GM06990 (cell line): ENCODE results near the gene HBZ.

Source experiments
- DNase-seq: peaks from one replicate; pipeline ENCODE4 v3.0.0-alpha.2; 2011; ENCODE audit not compliant: insufficient read length; ENCODE audit errors: extremely low read depth
- H3K27me3 ChIP-seq: replicated peaks from 2 replicates; pipeline ENCODE4 v1.6.0; 2011; ENCODE audit warnings: low read length; ENCODE audit not compliant: control insufficient read depth, insufficient read depth
- H3K36me3 ChIP-seq: 2 replicates; pipeline ENCODE4 v1.5.1; 2011; ENCODE audit warnings: low read length; ENCODE audit not compliant: control insufficient read depth, insufficient read depth
- H3K4me3 ChIP-seq: replicated peaks from 2 replicates; pipeline ENCODE4 v1.5.1; 2011; ENCODE audit warnings: low read depth, mild to moderate bottlenecking, control low read depth, low read length
- TF ChIP-seq, protein P1 (sequence below): IDR thresholded peaks from 2 replicates; pipeline ENCODE4 v1.5.1; 2011; ENCODE audit warnings: low read length, control low read depth, mild to moderate bottlenecking, inconsistent platforms; ENCODE audit not compliant: insufficient read depth, poor library complexity, severe bottlenecking

The HBZ gene

DNA sequence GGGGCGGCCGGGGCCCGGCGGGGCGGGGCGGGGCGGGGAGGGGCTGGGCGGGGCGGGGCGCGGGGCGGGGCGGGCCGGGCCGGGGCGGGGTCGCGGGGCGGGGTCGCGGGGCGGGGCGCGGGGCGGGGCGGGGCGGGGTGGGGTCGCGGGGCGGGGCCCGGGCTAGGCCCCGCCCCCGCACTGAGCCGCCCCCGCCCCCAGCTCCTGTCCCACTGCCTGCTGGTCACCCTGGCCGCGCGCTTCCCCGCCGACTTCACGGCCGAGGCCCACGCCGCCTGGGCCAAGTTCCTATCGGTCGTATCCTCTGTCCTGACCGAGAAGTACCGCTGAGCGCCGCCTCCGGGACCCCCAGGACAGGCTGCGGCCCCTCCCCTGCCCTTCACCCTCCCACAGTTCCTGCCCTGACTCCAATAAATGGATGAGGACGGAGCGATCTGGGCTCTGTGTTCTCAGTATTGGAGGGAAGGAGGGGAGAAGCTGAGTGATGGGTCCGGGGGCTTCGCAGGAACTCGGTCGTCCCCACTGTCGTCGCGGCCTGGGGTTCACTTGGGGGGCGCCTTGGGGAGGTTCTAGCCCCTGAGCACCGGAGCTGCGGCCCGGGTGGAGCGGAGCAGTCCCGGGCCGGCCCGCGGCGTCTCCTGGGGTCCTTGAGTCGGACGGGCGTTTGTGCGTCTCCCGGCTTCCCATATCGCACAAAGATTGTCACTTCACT lies 12.5 kb downstream of the HBZ start:
- TF ChIP-seq, protein P1, sequence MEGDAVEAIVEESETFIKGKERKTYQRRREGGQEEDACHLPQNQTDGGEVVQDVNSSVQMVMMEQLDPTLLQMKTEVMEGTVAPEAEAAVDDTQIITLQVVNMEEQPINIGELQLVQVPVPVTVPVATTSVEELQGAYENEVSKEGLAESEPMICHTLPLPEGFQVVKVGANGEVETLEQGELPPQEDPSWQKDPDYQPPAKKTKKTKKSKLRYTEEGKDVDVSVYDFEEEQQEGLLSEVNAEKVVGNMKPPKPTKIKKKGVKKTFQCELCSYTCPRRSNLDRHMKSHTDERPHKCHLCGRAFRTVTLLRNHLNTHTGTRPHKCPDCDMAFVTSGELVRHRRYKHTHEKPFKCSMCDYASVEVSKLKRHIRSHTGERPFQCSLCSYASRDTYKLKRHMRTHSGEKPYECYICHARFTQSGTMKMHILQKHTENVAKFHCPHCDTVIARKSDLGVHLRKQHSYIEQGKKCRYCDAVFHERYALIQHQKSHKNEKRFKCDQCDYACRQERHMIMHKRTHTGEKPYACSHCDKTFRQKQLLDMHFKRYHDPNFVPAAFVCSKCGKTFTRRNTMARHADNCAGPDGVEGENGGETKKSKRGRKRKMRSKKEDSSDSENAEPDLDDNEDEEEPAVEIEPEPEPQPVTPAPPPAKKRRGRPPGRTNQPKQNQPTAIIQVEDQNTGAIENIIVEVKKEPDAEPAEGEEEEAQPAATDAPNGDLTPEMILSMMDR: no peak
- H3K27me3 ChIP-seq: peaks cover 2% of the 10 kb centered on the region; the same call in 1 of the 2 replicates

DNA sequence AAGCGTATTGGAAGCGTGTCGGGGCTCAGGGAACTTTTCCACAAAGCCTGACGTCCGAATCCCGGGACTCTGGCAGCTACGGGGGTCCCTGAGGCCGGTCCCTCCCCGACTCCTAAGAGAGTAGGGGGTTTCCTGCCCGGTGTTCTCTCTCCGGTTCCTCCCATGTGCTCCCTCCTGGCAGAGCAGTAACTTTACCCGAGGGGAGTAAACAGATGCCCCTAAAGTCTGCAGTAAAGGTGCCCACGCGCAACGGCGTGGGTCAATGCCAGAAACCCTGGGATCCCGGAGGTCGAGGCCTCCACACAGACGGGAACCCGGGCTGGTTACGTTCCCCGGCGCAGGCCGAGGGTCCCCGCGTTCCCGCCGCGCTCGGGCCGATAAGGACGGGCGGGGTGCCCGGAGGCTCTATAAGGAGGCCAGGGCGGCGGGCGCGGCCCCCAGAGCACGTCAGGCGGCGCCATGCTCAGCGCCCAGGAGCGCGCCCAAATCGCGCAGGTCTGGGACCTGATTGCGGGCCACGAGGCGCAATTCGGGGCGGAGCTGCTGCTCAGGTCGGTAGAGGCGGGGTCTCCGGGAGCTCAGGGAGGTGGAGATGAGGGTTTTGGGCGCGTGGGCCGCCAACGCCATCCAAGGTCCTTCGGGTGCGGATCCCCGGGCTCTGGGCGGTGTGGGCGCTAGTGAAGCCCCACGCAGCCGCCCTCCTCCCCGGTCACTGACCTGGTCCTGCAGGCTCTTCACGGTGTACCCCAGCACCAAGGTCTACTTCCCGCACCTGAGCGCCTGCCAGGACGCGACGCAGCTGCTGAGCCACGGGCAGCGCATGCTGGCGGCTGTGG lies 13.3 kb downstream of the HBZ start, which contains the start of gene HBM:
HBM (plus strand) TSS at position 440 of the 836 bp plus-strand sequence; CDS start at position 460, 20 bp downstream.
- DNase-seq: no peak
- H3K27me3 ChIP-seq: peaks cover 2% of the 10 kb centered on the region; the same call in 1 of the 2 replicates
- H3K4me3 ChIP-seq: no peak within 1 kb of the TSS
- no peaks in the 10 kb centered on the region for H3K36me3 ChIP-seq
- TF ChIP-seq, protein P1: no peak

More for the DNA sequence above, 12.5 kb downstream of the HBZ start:
- DNase-seq: no peak
- no peaks in the 10 kb centered on the region for H3K36me3 ChIP-seq
- no peak overlapping the region for H3K4me3 ChIP-seq

DNA sequence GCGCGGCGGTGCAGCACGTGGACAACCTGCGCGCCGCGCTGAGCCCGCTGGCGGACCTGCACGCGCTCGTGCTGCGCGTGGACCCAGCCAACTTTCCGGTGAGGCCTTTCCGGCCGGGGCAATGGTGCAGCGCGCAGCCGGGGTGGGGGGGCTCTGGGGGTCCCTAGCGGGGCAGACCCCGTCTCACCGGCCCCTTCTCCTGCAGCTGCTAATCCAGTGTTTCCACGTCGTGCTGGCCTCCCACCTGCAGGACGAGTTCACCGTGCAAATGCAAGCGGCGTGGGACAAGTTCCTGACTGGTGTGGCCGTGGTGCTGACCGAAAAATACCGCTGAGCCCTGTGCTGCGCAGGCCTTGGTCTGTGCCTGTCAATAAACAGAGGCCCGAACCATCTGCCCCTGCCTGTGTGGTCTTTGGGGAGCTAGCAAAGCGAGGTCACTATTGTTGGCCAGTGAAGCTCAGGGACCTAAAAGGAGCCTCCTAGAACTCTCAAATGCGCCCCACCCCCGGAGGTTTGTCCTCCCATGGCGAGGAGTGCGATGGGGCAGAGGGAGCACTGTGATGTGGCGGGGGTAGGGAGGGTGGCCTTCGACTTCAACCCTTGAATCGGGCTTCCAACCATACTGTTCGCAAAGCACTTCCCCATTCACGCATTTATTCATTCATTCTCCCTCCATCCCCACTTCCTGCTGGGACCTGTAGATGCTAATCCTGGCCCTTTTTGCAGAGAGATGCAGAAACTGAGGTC lies 14.1 kb downstream of the HBZ start:
- Histone ChIP-seq H3K36me3 (no peaks in the 10 kb centered on the region), H3K4me3 (no peak overlapping the region), H3K27me3 (peaks cover 2% of the 10 kb centered on the region; the same call in 1 of the 2 replicates)
- TF ChIP-seq, protein P1: no peak
- no peak for DNase-seq

DNA sequence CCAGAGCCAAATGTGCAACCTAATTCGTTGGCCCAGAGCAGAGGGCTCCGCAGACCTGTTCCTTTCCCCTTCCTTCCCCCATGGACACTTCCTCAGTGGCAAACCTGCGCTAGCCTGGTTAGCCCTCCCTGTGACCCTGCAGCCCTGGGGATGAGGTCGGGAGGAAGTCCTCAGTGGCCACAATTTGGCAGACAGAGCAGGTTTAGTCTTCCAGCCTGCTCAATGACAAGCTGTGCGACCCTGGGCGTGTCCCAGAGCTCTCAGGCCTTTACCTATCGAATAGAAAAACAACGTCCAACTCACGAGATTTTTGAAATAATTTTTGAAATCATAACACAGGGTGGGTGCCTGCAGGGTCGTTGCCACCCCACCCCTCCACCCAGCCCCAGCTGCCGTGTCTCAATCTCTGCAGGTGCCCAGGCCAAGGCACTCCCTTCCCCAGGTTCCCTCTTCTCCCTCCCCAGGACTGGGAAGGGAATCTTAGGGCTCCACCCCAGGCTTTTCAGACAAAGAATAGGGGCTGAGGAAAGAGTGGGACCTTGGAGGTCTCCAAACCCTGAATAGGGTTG lies 14.8 kb downstream of the HBZ start:
- TF ChIP-seq, protein P1: no peak
- Histone ChIP-seq H3K36me3 (no peaks in the 10 kb centered on the region), H3K27me3 (peaks cover 2% of the 10 kb centered on the region; the same call in 1 of the 2 replicates), H3K4me3 (no peak overlapping the region)
- no peak for DNase-seq

DNA sequence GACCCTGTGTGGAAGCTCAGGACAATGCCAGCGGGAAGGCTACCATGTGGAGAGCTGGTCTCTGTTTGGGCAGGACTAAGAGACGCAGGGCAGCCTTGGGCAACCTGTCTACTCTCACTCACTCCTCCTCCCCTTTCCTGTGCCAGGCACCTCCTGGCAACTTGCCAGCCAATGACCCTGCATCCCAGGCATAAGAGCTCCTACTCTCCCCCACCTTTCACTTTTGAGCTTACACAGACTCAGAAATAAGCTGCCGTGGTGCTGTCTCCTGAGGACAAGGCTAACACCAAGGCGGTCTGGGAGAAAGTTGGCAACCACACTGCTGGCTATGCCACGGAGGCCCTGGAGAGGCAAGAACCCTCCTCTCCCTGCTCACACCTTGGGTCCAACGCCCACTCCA lies 16.0 kb downstream of the HBZ start:
- no peak overlapping the region for H3K4me3 ChIP-seq
- no peaks in the 10 kb centered on the region for H3K36me3 ChIP-seq
- DNase-seq: no peak
- peaks cover 2% of the 10 kb centered on the region; the same call in 1 of the 2 replicates for H3K27me3 ChIP-seq
- TF ChIP-seq, protein P1: no peak
